GM23338 (cell line): ENCODE measurements around the gene DAB1. TPM values are rescaled to one million over a fixed set of nuclear protein-coding genes. Genes with fewer than 3 reads are reported as not detected.

Source experiments
- ATAC-seq: fragments of 200-7000 bp; cut with Tn5 transposase; 3 replicates; pipeline ENCODE4 v1.9.1; 2020
- DNase-seq: peaks from one replicate; pipeline ENCODE4 v3.0.0-alpha.2; 2015; ENCODE audit warnings: low spot score
- H2AFZ ChIP-seq: fragments of 200-600 bp; sonication (generic); 2 replicates; pipeline ENCODE4 v1.8.0; 2016; ENCODE audit warnings: antibody characterized with exemption, mild to moderate bottlenecking, moderate library complexity
- H3F3A ChIP-seq: fragments of 200-600 bp; sonication (generic); replicated peaks from 2 replicates; pipeline ENCODE4 v1.8.0; 2017; ENCODE audit warnings: antibody characterized with exemption, mixed run types, low read depth
- H3K27ac ChIP-seq: fragments of 200-600 bp; sonication (generic); 2 replicates; pipeline ENCODE4 v1.6.1; 2016; ENCODE audit warnings: low read depth
- H3K27me3 ChIP-seq: fragments of 200-600 bp; sonication (generic); 2 replicates; pipeline ENCODE4 v1.8.0; 2016; ENCODE audit warnings: mild to moderate bottlenecking, mixed run types, moderate library complexity; ENCODE audit not compliant: insufficient read depth
- H3K36me3 ChIP-seq: fragments of 200-600 bp; sonication (generic); 2 replicates; pipeline ENCODE4 v1.8.0; 2016; ENCODE audit warnings: mild to moderate bottlenecking; ENCODE audit not compliant: insufficient read depth
- H3K4me1 ChIP-seq: fragments of 200-600 bp; sonication (generic); 2 replicates; pipeline ENCODE4 v1.8.0; 2016; ENCODE audit warnings: mild to moderate bottlenecking, moderate library complexity; ENCODE audit not compliant: insufficient read depth
- H3K4me2 ChIP-seq: fragments of 200-600 bp; sonication (generic); 2 replicates; pipeline ENCODE4 v1.7.1; 2017; ENCODE audit warnings: mixed run types
- H3K4me3 ChIP-seq: fragments of 200-600 bp; sonication (generic); 2 replicates; pipeline ENCODE4 v1.6.1; 2016; ENCODE audit warnings: mixed run types
- H3K79me2 ChIP-seq: fragments of 200-600 bp; sonication (generic); replicated peaks from 2 replicates; pipeline ENCODE4 v1.8.0; 2017; ENCODE audit warnings: mild to moderate bottlenecking; ENCODE audit not compliant: insufficient read depth
- H3K9me2 ChIP-seq: fragments of 200-600 bp; sonication (generic); 2 replicates; pipeline ENCODE4 v1.8.0; 2017; ENCODE audit not compliant: insufficient read depth
- H4K20me1 ChIP-seq: fragments of 200-600 bp; sonication (generic); replicated peaks from 2 replicates; pipeline ENCODE4 v1.8.0; 2017; ENCODE audit warnings: mild to moderate bottlenecking; ENCODE audit not compliant: insufficient read depth
- H3K27ac Mint-ChIP-seq: 2 replicates; pipeline ENCODE4 v1.8.0; 2020; ENCODE audit warnings: inconsistent platforms, mild to moderate bottlenecking, moderate library complexity, mixed read lengths
- H3K27me3 Mint-ChIP-seq: 3 replicates; pipeline ENCODE4 v1.8.0; 2022; ENCODE audit warnings: low read depth, mild to moderate bottlenecking, moderate library complexity, mixed read lengths, inconsistent platforms; ENCODE audit not compliant: insufficient read depth, poor library complexity
- H3K36me3 Mint-ChIP-seq: 3 replicates; pipeline ENCODE4 v1.8.0; 2021; ENCODE audit warnings: low read depth, mild to moderate bottlenecking, inconsistent platforms, moderate library complexity, mixed read lengths
- H3K4me1 Mint-ChIP-seq: 3 replicates; pipeline ENCODE4 v1.8.0; 2020; ENCODE audit warnings: mild to moderate bottlenecking, inconsistent platforms, mixed read lengths
- H3K4me3 Mint-ChIP-seq: 3 replicates; pipeline ENCODE4 v1.8.0; 2021; ENCODE audit warnings: moderate library complexity, mild to moderate bottlenecking, inconsistent platforms, mixed read lengths
- H3K9me3 Mint-ChIP-seq: 3 replicates; pipeline ENCODE4 v1.8.0; 2020; ENCODE audit warnings: moderate library complexity, mild to moderate bottlenecking, inconsistent platforms, mixed read lengths
- CTCF ChIP-seq, 2 experiments: fragments of 200-600 bp in 1 of 2; sonication (generic) in 1 of 2; conservative IDR thresholded peaks; 2 replicates each; pipeline versions ENCODE4 v1.5.1 to v1.6.1; 2016 to 2017; ENCODE audit warnings: antibody characterized with exemption in 2 of 2, low read depth in 2 of 2, mild to moderate bottlenecking in 2 of 2, moderate library complexity in 1 of 2
- EZH2 ChIP-seq: fragments of 200-600 bp; sonication (generic); IDR thresholded peaks from one replicate; pipeline ENCODE4 v1.8.0; 2017; ENCODE audit warnings: antibody characterized with exemption, mild to moderate bottlenecking, low read depth; ENCODE audit not compliant: unreplicated experiment
- EZH2phosphoT487 ChIP-seq: fragments of 200-600 bp; sonication (generic); IDR thresholded peaks from one replicate; pipeline ENCODE4 v1.8.1; 2018; ENCODE audit warnings: antibody characterized with exemption; ENCODE audit not compliant: unreplicated experiment
- NANOG ChIP-seq: IDR thresholded peaks from 2 replicates; pipeline ENCODE4 v1.6.1; 2016; ENCODE audit warnings: antibody characterized with exemption, borderline replicate concordance
- STAT1 ChIP-seq: IDR thresholded peaks from one replicate; pipeline ENCODE4 v1.6.1; 2016; ENCODE audit warnings: antibody characterized with exemption; ENCODE audit not compliant: unreplicated experiment
- ZNF114 ChIP-seq: fragments of 250-450 bp; sonication (Bioruptor Pico); IDR thresholded peaks from 2 replicates; pipeline ENCODE4 v1.5.0; 2020; ENCODE audit warnings: mild to moderate bottlenecking, moderate library complexity
- ZNF331 ChIP-seq: fragments of 250-450 bp; sonication (Bioruptor Pico); IDR thresholded peaks from 2 replicates; pipeline ENCODE4 v1.5.0; 2020; ENCODE audit warnings: low read depth, mild to moderate bottlenecking, moderate library complexity
- polyA plus RNA-seq: library from polyadenylated mRNA; unstranded; fragments of >200 nt; fragmentation: Nextera tagmentation; extraction: Ambion mirVana; gene quantifications from 2 replicates; pipeline ENCODE4 v1.2.1, GENCODE V29; 2016
- total RNA-seq: library from RNA; depleted of rRNA; stranded (reverse); fragments of >200 nt; shearing (Covaris generic); gene quantifications from 2 replicates; pipeline ENCODE4 v1.2.3, GENCODE V29; 2014
- TF ChIP-seq, protein P1 (sequence below): fragments of 250-450 bp; sonication (Bioruptor Pico); IDR thresholded peaks from 2 replicates; pipeline ENCODE4 v1.5.0; 2020; ENCODE audit warnings: mild to moderate bottlenecking, moderate library complexity
- TF ChIP-seq, protein P2 (sequence below): IDR thresholded peaks from 2 replicates; pipeline ENCODE4 v1.6.1; 2016; ENCODE audit warnings: antibody characterized with exemption
- TF ChIP-seq, protein P3 (sequence below): IDR thresholded peaks from one replicate; pipeline ENCODE4 v1.6.1; 2018; ENCODE audit warnings: antibody characterized with exemption; ENCODE audit not compliant: unreplicated experiment

The DAB1 gene
- total and polyA plus RNA-seq, 2 experiments from 2014 or later, result 12.8 to 14.5 TPM

DNA sequence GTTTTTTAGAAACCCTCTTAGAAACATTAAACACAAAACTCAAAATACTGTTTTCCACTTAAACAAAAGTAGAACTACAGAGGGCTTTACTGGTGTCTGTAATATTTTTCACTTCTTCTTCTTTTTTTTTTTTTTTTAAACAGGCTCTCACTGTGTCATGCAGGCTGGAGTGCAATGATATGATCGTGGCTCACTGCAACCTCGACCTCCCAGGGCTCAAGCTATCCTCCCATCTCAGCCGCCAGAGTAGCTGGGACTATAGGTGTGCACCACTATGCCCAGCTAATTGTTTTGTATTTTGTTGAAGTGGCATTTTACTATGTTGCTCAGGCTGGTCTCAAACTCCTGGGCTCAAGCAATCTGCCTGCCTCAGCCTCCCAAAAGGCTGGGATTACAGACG lies 194.8 kb downstream of the DAB1 start (continued):
- TF ChIP-seq, protein P1, sequence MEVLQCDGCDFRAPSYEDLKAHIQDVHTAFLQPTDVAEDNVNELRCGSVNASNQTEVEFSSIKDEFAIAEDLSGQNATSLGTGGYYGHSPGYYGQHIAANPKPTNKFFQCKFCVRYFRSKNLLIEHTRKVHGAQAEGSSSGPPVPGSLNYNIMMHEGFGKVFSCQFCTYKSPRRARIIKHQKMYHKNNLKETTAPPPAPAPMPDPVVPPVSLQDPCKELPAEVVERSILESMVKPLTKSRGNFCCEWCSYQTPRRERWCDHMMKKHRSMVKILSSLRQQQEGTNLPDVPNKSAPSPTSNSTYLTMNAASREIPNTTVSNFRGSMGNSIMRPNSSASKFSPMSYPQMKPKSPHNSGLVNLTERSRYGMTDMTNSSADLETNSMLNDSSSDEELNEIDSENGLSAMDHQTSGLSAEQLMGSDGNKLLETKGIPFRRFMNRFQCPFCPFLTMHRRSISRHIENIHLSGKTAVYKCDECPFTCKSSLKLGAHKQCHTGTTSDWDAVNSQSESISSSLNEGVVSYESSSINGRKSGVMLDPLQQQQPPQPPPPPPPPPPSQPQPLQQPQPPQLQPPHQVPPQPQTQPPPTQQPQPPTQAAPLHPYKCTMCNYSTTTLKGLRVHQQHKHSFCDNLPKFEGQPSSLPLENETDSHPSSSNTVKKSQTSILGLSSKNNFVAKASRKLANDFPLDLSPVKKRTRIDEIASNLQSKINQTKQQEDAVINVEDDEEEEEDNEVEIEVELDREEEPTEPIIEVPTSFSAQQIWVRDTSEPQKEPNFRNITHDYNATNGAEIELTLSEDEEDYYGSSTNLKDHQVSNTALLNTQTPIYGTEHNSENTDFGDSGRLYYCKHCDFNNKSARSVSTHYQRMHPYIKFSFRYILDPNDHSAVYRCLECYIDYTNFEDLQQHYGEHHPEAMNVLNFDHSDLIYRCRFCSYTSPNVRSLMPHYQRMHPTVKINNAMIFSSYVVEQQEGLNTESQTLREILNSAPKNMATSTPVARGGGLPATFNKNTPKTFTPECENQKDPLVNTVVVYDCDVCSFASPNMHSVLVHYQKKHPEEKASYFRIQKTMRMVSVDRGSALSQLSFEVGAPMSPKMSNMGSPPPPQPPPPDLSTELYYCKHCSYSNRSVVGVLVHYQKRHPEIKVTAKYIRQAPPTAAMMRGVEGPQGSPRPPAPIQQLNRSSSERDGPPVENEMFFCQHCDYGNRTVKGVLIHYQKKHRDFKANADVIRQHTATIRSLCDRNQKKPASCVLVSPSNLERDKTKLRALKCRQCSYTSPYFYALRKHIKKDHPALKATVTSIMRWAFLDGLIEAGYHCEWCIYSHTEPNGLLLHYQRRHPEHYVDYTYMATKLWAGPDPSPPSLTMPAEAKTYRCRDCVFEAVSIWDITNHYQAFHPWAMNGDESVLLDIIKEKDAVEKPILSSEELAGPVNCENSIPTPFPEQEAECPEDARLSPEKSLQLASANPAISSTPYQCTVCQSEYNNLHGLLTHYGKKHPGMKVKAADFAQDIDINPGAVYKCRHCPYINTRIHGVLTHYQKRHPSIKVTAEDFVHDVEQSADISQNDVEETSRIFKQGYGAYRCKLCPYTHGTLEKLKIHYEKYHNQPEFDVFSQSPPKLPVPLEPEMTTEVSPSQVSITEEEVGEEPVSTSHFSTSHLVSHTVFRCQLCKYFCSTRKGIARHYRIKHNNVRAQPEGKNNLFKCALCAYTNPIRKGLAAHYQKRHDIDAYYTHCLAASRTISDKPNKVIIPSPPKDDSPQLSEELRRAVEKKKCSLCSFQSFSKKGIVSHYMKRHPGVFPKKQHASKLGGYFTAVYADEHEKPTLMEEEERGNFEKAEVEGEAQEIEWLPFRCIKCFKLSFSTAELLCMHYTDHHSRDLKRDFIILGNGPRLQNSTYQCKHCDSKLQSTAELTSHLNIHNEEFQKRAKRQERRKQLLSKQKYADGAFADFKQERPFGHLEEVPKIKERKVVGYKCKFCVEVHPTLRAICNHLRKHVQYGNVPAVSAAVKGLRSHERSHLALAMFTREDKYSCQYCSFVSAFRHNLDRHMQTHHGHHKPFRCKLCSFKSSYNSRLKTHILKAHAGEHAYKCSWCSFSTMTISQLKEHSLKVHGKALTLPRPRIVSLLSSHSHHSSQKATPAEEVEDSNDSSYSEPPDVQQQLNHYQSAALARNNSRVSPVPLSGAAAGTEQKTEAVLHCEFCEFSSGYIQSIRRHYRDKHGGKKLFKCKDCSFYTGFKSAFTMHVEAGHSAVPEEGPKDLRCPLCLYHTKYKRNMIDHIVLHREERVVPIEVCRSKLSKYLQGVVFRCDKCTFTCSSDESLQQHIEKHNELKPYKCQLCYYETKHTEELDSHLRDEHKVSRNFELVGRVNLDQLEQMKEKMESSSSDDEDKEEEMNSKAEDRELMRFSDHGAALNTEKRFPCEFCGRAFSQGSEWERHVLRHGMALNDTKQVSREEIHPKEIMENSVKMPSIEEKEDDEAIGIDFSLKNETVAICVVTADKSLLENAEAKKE (CRISPR knock-in tag), result no peak

DNA sequence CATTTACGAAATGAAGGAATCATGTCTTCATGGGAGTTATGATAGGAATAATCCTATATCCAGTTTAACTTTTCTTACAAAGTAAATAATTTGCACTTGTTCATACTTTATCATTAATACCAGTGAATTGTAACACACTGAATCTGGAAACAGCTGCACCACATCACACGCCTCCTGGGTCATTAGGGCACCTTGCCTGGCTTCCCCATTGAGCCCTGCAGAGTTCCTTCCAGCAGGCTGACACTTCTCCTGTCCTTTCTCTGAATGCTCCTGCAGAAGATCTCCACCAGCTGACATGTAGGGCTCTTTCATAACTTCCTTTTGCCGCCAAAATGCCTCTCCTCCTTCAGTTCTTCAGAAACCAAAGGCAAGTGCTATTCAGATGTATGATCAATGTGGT lies 201.1 kb downstream of the DAB1 start:
- Mint-ChIP-seq H3K27ac (no peak overlapping the region), H3K4me1 (peaks cover 25% of the 10 kb centered on the region), H3K27me3 (peaks cover 7% of the 10 kb centered on the region), H3K4me3 (no peak overlapping the region), H3K9me3 (peaks cover 4% of the 10 kb centered on the region; the same call in 2 of the 3 replicates), H3K36me3 (no peaks in the 10 kb centered on the region; the same call in 2 of the 3 replicates)
- no peaks in the 10 kb centered on the region for H4K20me1 ChIP-seq
- no peak overlapping the region for H2AFZ ChIP-seq
- H3K9me2 ChIP-seq, result peaks cover 11% of the 10 kb centered on the region
- TF ChIP-seq ZNF331 (CRISPR knock-in tag), result no peak
- TF ChIP-seq, protein P2, sequence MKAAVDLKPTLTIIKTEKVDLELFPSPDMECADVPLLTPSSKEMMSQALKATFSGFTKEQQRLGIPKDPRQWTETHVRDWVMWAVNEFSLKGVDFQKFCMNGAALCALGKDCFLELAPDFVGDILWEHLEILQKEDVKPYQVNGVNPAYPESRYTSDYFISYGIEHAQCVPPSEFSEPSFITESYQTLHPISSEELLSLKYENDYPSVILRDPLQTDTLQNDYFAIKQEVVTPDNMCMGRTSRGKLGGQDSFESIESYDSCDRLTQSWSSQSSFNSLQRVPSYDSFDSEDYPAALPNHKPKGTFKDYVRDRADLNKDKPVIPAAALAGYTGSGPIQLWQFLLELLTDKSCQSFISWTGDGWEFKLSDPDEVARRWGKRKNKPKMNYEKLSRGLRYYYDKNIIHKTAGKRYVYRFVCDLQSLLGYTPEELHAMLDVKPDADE, result no peak
- no peak for TF ChIP-seq CTCF (conservative IDR thresholded peaks at IDR 0.05; ENCODE audit: low read depth in 2 of 2)
- TF ChIP-seq NANOG, result no peak
- no peak for TF ChIP-seq EZH2
- no peak for TF ChIP-seq EZH2phosphoT487
- TF ChIP-seq, protein P3, sequence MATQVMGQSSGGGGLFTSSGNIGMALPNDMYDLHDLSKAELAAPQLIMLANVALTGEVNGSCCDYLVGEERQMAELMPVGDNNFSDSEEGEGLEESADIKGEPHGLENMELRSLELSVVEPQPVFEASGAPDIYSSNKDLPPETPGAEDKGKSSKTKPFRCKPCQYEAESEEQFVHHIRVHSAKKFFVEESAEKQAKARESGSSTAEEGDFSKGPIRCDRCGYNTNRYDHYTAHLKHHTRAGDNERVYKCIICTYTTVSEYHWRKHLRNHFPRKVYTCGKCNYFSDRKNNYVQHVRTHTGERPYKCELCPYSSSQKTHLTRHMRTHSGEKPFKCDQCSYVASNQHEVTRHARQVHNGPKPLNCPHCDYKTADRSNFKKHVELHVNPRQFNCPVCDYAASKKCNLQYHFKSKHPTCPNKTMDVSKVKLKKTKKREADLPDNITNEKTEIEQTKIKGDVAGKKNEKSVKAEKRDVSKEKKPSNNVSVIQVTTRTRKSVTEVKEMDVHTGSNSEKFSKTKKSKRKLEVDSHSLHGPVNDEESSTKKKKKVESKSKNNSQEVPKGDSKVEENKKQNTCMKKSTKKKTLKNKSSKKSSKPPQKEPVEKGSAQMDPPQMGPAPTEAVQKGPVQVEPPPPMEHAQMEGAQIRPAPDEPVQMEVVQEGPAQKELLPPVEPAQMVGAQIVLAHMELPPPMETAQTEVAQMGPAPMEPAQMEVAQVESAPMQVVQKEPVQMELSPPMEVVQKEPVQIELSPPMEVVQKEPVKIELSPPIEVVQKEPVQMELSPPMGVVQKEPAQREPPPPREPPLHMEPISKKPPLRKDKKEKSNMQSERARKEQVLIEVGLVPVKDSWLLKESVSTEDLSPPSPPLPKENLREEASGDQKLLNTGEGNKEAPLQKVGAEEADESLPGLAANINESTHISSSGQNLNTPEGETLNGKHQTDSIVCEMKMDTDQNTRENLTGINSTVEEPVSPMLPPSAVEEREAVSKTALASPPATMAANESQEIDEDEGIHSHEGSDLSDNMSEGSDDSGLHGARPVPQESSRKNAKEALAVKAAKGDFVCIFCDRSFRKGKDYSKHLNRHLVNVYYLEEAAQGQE, result no peak
- no peak for TF ChIP-seq ZNF114 (CRISPR knock-in tag)
- no peak for TF ChIP-seq STAT1
- H3K4me3 ChIP-seq, result no peak overlapping the region
- no peaks in the 10 kb centered on the region for H3K79me2 ChIP-seq
- no peak overlapping the region for H3K4me2 ChIP-seq
- H3F3A ChIP-seq, result no peaks in the 10 kb centered on the region
- H3K36me3 ChIP-seq, result no peaks in the 10 kb centered on the region
- no peak overlapping the region for H3K27ac ChIP-seq
- no peaks in the 10 kb centered on the region for H3K27me3 ChIP-seq
- DNase-seq (no peak), ATAC-seq (no peak)
- peaks cover 5% of the 10 kb centered on the region; the same call in 1 of the 2 replicates for H3K4me1 ChIP-seq
